ENCODE measurements around the gene LCN6.
A peak's percentile ranks its signal among the peaks of the same experiment; 100 is the strongest.
"Not testable (repeated sequence)": the region's sequence is repeated elsewhere in the genome, so short reads cannot be mapped to it uniquely, and the experiment has no call there.

LCN6 gene

GRCh38 chr9:136709454-136710109 lies 38.7 kb downstream of the LCN6 start:
- DNase-seq (ENCODE audit: low spot score) = no peak

GRCh38 chr9:136707849-136708517 lies 40.3 kb downstream of the LCN6 start:
- no peak for DNase-seq (ENCODE audit: low spot score)

GRCh38 chr9:136707011-136707410 lies 41.3 kb downstream of the LCN6 start:
- DNase-seq (ENCODE audit: low spot score) = no peak

GRCh38 chr9:136705564-136705963 lies 42.8 kb downstream of the LCN6 start:
- no peak for DNase-seq (ENCODE audit: low spot score)

GRCh38 chr9:136704741-136705140 lies 43.6 kb downstream of the LCN6 start:
- DNase-seq (ENCODE audit: low spot score) = not testable (repeated sequence)

- no peak for DNase-seq (ENCODE audit: low spot score)
These were observed 45.0 kb downstream of the LCN6 start for GRCh38 chr9:136703276-136703860.

GRCh38 chr9:136701668-136702053 lies 46.7 kb downstream of the LCN6 start:
- DNase-seq (ENCODE audit: low spot score) = no peak

- no peak for DNase-seq (ENCODE audit: low spot score)
These were observed 47.2 kb downstream of the LCN6 start for GRCh38 chr9:136700959-136701667.

GRCh38 chr9:136700304-136700703 lies 48.0 kb downstream of the LCN6 start:
- DNase-seq (ENCODE audit: low spot score) = no peak

- DNase-seq (ENCODE audit: low spot score) = no peak
These were observed 49.6 kb downstream of the LCN6 start for GRCh38 chr9:136698635-136699246.

- DNase-seq (ENCODE audit: low spot score) = no peak
These were observed 50.4 kb downstream of the LCN6 start for GRCh38 chr9:136697821-136698526.

GRCh38 chr9:136697146-136697820 lies 51.0 kb downstream of the LCN6 start:
- DNase-seq (ENCODE audit: low spot score) = no peak

GRCh38 chr9:136696502-136696901 lies 51.8 kb downstream of the LCN6 start:
- DNase-seq (ENCODE audit: low spot score) = no peak

GRCh38 chr9:136695955-136696354 lies 52.4 kb downstream of the LCN6 start:
- DNase-seq (ENCODE audit: low spot score) = no peak

GRCh38 chr9:136695435-136695895 lies 52.9 kb downstream of the LCN6 start:
- peak; percentile 83 for DNase-seq (ENCODE audit: low spot score)

GRCh38 chr9:136694872-136695247 lies 53.5 kb downstream of the LCN6 start:
- DNase-seq (ENCODE audit: low spot score) = no peak

- DNase-seq (ENCODE audit: low spot score) = no peak
These were observed 54.0 kb downstream of the LCN6 start for GRCh38 chr9:136694163-136694871.

All from LoVo (cell line).